IMR-90 (cell line): Measurements from ENCODE around the gene OSM. TPM values are rescaled to one million over a fixed set of nuclear protein-coding genes. Genes with fewer than 3 reads are reported as not detected.

Experiments used
- BHLHE40 ChIP-seq: fragments of 150-350 bp; IDR thresholded peaks from 2 replicates; pipeline ENCODE4 v1.6.1; 2016; ENCODE audit warnings: mild to moderate bottlenecking, low read depth, low read length
- CEBPB ChIP-seq: IDR thresholded peaks from 2 replicates; pipeline ENCODE4 v1.6.1; 2012; ENCODE audit warnings: low read depth, low read length, improper control_type of control experiment
- RAD21 ChIP-seq: IDR thresholded peaks from 2 replicates; pipeline ENCODE4 v1.6.1; 2012; ENCODE audit warnings: low read length, improper control_type of control experiment
- polyA plus RNA-seq, 3 experiments: library from polyadenylated mRNA; depleted of rRNA; stranded (reverse); fragments of >200 nt; gene quantifications; 2 replicates each; pipeline ENCODE4 v1.2.3, GENCODE V29; 2012; ENCODE audit warnings: low replicate concordance in 1 of 3
- total RNA-seq: library from RNA; depleted of rRNA; stranded (reverse); fragments of >200 nt; gene quantifications from 2 replicates; pipeline ENCODE4 v1.2.3, GENCODE V29; 2012

OSM gene
- total and polyA plus RNA-seq, 2 of the 4 experiments (the other 2 are of a cell fraction) = not detected

GRCh38 chr22:30288419-30289140 lies 21.9 kb upstream of the OSM start (continued):
- TF ChIP-seq RAD21 (no peak), BHLHE40 (no peak), CEBPB (no peak)
